ENCODE data around the gene TMIGD1. TPM values are rescaled to one million over a fixed set of nuclear protein-coding genes. Genes with fewer than 3 reads are reported as not detected.
A peak's percentile ranks its signal among the peaks of the same experiment; 100 is the strongest.

The TMIGD1 gene
- total and polyA plus RNA-seq, 2 of the 13 experiments (the other 11 are each of a cell fraction or from before 2014, with no cell fraction given) = not detected

GRCh38 chr17:30344283-30345088 is 10.6 kb upstream of the TMIGD1 start (continued):
- TF ChIP-seq AHDC1 (CRISPR knock-in tag; IDR thresholded peaks at IDR 0.05; ENCODE audit: borderline replicate concordance) = peak; percentile 88; the same call in 1 of the 2 replicates
- no peak for TF ChIP-seq TIGD3 (CRISPR knock-in tag; IDR thresholded peaks at IDR 0.05; ENCODE audit: borderline replicate concordance)
- TF ChIP-seq, protein P1, sequence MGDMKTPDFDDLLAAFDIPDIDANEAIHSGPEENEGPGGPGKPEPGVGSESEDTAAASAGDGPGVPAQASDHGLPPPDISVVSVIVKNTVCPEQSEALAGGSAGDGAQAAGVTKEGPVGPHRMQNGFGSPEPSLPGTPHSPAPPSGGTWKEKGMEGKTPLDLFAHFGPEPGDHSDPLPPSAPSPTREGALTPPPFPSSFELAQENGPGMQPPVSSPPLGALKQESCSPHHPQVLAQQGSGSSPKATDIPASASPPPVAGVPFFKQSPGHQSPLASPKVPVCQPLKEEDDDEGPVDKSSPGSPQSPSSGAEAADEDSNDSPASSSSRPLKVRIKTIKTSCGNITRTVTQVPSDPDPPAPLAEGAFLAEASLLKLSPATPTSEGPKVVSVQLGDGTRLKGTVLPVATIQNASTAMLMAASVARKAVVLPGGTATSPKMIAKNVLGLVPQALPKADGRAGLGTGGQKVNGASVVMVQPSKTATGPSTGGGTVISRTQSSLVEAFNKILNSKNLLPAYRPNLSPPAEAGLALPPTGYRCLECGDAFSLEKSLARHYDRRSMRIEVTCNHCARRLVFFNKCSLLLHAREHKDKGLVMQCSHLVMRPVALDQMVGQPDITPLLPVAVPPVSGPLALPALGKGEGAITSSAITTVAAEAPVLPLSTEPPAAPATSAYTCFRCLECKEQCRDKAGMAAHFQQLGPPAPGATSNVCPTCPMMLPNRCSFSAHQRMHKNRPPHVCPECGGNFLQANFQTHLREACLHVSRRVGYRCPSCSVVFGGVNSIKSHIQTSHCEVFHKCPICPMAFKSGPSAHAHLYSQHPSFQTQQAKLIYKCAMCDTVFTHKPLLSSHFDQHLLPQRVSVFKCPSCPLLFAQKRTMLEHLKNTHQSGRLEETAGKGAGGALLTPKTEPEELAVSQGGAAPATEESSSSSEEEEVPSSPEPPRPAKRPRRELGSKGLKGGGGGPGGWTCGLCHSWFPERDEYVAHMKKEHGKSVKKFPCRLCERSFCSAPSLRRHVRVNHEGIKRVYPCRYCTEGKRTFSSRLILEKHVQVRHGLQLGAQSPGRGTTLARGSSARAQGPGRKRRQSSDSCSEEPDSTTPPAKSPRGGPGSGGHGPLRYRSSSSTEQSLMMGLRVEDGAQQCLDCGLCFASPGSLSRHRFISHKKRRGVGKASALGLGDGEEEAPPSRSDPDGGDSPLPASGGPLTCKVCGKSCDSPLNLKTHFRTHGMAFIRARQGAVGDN (CRISPR knock-in tag; IDR thresholded peaks at IDR 0.05) = peak; percentile 68
- peak; percentile 81; the same call in 1 of the 2 replicates for TF ChIP-seq ZNF292 (CRISPR knock-in tag; IDR thresholded peaks at IDR 0.05; ENCODE audit: borderline replicate concordance, low read depth)
- peak; percentile 51; the same call in 1 of the 2 replicates for TF ChIP-seq ZNF17 (CRISPR knock-in tag; IDR thresholded peaks at IDR 0.05)
- TF ChIP-seq, protein P2, sequence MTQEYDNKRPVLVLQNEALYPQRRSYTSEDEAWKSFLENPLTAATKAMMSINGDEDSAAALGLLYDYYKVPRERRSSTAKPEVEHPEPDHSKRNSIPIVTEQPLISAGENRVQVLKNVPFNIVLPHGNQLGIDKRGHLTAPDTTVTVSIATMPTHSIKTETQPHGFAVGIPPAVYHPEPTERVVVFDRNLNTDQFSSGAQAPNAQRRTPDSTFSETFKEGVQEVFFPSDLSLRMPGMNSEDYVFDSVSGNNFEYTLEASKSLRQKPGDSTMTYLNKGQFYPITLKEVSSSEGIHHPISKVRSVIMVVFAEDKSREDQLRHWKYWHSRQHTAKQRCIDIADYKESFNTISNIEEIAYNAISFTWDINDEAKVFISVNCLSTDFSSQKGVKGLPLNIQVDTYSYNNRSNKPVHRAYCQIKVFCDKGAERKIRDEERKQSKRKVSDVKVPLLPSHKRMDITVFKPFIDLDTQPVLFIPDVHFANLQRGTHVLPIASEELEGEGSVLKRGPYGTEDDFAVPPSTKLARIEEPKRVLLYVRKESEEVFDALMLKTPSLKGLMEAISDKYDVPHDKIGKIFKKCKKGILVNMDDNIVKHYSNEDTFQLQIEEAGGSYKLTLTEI (CRISPR knock-in tag; conservative IDR thresholded peaks at IDR 0.05) = no peak
- no peak; the same call in 1 of the 2 replicates for TF ChIP-seq BATF2 (CRISPR knock-in tag; IDR thresholded peaks at IDR 0.05)
- TF ChIP-seq E2F5 (CRISPR knock-in tag; conservative IDR thresholded peaks at IDR 0.05) = no peak
- TF ChIP-seq ZBTB1 (CRISPR knock-in tag; IDR thresholded peaks at IDR 0.05; ENCODE audit: borderline replicate concordance) = no peak
- TF ChIP-seq SNRNP70 (IDR thresholded peaks at IDR 0.05; ENCODE audit: low read depth, low read length) = no peak
- TF ChIP-seq MED8 (CRISPR knock-in tag; IDR thresholded peaks at IDR 0.05; ENCODE audit: insufficient replicate concordance) = peak; percentile 60
